GM12874 (cell line): ENCODE results near the gene ADORA2B.

Experiments used
- TF ChIP-seq, protein P1 (sequence below): IDR thresholded peaks from 2 replicates; pipeline ENCODE4 v1.5.1; 2011; ENCODE audit warnings: low read depth, mild to moderate bottlenecking, control low read depth, low read length, moderate library complexity; ENCODE audit not compliant: insufficient read depth

ADORA2B gene

DNA sequence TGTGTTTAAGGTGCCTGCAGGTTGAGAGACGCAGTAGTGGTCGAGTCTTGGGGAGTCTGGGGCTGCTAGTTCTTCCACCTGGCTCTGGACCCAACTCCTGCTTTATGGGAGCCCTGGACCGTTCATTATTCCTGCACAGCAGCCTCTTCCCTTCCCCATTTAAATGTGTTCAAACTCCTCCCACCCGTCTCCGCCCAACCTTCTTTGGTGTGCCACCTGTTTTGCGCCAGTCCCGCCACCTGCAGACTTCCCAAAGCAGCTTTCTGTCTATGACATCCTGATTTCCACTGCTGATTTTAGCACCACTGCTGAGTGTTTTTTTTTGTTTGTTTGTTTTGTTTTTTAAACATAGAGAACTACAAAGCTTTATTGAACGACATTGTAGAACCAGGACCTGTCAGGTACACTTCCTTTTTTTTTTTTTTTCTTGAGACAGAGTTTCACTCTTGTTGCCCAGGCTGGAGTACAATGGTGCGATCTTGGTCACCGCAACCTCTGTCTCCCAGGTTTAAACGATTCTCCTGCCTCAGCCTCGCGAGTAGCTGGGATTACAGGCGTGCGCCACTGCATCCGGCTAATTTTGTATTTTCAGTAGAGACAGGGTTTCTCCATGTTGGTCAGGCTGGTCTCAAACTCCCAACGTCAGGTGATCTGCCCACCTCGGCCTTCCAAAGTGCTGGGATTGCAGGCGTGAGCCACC, 12.8 kb downstream of the ADORA2B start:
- TF ChIP-seq, protein P1, sequence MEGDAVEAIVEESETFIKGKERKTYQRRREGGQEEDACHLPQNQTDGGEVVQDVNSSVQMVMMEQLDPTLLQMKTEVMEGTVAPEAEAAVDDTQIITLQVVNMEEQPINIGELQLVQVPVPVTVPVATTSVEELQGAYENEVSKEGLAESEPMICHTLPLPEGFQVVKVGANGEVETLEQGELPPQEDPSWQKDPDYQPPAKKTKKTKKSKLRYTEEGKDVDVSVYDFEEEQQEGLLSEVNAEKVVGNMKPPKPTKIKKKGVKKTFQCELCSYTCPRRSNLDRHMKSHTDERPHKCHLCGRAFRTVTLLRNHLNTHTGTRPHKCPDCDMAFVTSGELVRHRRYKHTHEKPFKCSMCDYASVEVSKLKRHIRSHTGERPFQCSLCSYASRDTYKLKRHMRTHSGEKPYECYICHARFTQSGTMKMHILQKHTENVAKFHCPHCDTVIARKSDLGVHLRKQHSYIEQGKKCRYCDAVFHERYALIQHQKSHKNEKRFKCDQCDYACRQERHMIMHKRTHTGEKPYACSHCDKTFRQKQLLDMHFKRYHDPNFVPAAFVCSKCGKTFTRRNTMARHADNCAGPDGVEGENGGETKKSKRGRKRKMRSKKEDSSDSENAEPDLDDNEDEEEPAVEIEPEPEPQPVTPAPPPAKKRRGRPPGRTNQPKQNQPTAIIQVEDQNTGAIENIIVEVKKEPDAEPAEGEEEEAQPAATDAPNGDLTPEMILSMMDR: no peak

DNA sequence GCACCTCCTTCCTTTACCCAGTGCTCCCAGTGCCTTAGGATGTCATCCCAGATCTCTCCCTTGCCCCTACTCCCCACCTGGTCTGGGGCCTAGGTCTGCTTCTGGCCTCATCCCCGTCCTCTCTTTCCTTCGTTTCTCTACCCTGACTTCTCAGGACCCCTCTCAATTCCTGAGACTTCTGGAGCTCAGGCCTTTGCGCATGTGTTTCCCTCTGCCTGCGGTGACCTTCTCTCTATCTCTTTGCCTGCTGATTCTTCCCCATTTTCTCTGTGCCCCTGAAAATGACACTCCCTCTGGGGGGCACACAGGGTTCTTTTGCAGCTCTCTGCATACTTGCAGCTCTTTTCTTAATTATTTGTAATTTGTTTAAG, 13.5 kb downstream of the ADORA2B start:
- TF ChIP-seq, protein P1: no peak

- TF ChIP-seq, protein P1: no peak
Measured at GRCh38 chr17:15963670-15964110, 18.8 kb downstream of the ADORA2B start.

DNA sequence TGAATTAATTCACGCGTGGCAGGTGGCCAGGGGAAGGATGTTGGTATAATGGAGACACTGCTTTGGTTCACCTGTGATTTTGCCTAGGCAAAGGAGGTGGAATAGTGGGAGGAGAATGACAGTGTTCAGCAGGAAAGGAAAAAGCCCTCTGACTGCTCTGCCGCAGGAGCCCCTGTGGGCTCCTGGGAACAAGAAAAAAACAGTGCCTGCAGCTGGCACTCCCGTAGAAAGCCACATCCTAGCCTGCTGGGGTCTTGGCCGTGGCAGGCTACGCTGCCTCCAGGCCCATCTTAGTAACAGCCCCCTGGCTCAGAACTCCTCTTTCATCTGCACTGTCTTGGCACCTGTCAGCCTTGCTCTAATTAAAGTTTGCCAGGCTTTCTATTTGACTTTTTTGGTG, 20.6 kb downstream of the ADORA2B start:
- TF ChIP-seq, protein P1: no peak

- TF ChIP-seq, protein P1: no peak
Measured at GRCh38 chr17:15966183-15966878, 21.4 kb downstream of the ADORA2B start.

DNA sequence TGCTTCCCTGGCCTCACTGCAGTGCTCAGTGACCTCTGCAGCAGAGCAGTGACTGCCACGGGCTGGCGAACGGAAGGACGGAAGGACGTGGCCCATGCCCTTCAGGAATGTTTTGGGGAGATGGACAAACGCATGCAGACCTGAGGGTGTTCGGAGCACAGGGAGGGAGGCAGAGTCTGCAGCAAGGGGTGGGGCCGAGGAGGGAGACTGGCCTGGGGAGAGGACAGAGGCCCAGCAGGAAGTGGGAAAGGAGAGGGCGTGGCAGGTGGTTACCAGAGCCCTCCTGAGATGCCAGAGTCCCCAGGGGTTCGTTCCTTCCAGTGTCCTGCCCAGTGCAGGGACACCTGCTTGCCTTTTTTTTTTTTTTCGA, 21.9 kb downstream of the ADORA2B start:
- TF ChIP-seq, protein P1: no peak

DNA sequence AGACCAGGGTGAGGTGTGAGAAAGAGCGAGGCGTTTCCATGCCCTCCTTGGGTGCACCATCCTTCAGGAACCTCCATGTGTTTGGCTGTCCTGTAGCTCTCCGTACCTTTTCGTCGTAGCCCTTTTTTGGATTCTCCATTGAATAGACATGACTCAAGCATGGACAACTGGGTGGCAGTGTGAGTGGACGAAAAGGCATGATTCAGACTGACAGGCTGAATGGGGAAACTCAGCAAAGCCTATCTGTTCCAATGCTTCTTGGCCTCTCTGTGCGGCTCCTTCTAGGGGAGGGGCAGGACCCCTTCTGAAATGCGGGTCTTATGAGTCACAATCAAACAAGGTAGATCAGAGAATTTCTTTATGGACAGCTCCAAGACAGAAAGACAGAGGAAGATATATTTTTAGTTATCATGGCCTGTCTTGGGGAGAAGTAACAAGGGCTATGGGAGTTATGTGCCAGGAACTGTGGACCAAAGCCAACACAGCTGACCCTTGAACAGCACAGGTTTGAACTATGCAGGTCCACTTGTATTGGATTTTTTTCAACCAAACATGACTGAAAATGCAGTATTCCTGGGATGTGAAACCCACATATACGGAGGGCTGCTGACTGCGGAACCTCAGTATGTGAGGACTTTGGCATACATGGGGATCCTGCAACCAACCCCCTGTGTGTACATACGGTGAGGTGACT, 22.9 kb downstream of the ADORA2B start:
- TF ChIP-seq, protein P1: no peak
